ENCODE data around the gene MCF2L. TPM values are rescaled to one million over a fixed set of nuclear protein-coding genes. Genes with fewer than 3 reads are reported as not detected.

MCF2L gene
- total RNA-seq, 1 experiment from 2014 or later, result 9.5 TPM

GRCh38 chr13:112933649-112934048 is 35.4 kb upstream of the MCF2L start:
- Histone ChIP-seq H3K36me3 (ENCODE audit: insufficient read depth, low read length, poor library complexity, severe bottlenecking) (no peaks in the 10 kb centered on the region), H3K27ac (ENCODE audit: low read depth, low read length, poor library complexity, severe bottlenecking) (no peak overlapping the region), H3K4me3 (ENCODE audit: low read depth, low read length, poor library complexity, severe bottlenecking) (no peak overlapping the region), H3K27me3 (replicated peaks; ENCODE audit: insufficient read depth, low read depth, low read length, poor library complexity) (peaks cover 18% of the 10 kb centered on the region), H3K4me1 (ENCODE audit: insufficient read depth, low read length, poor library complexity, severe bottlenecking) (peaks cover 6% of the 10 kb centered on the region), H3K9me3 (ENCODE audit: low read depth, low read length, poor library complexity, severe bottlenecking) (no peaks in the 10 kb centered on the region)
- BruUV-seq (replicated peaks), result no TSS peak
- no peak for DNase-seq (ENCODE audit: low spot score)
- ChIA-PET POLR2A (ENCODE audit: low non-redundant PET) (no interaction called here), CTCF (no interaction called here)
- intact Hi-C loops (cut with micrococcal nuclease; ENCODE audit: unreplicated experiment), result no loop called here
- no peak for TF ChIP-seq CTCF (conservative IDR thresholded peaks at IDR 0.05; ENCODE audit: low read depth, low read length)
- TF ChIP-seq EZH2 (IDR thresholded peaks at IDR 0.05; ENCODE audit: borderline replicate concordance, low read depth, low read length, poor library complexity, severe bottlenecking), result no peak

GRCh38 chr13:112934078-112934477 is 34.9 kb upstream of the MCF2L start:
- Histone ChIP-seq H3K9me3 (ENCODE audit: low read depth, low read length, poor library complexity, severe bottlenecking) (no peaks in the 10 kb centered on the region), H3K36me3 (ENCODE audit: insufficient read depth, low read length, poor library complexity, severe bottlenecking) (no peaks in the 10 kb centered on the region), H3K27me3 (replicated peaks; ENCODE audit: insufficient read depth, low read depth, low read length, poor library complexity) (peaks cover 13% of the 10 kb centered on the region), H3K4me3 (ENCODE audit: low read depth, low read length, poor library complexity, severe bottlenecking) (no peak overlapping the region), H3K4me1 (ENCODE audit: insufficient read depth, low read length, poor library complexity, severe bottlenecking) (peaks cover 6% of the 10 kb centered on the region), H3K27ac (ENCODE audit: low read depth, low read length, poor library complexity, severe bottlenecking) (no peak overlapping the region)
- intact Hi-C loops (cut with micrococcal nuclease; ENCODE audit: unreplicated experiment), result no loop called here
- ChIA-PET CTCF (no interaction called here), POLR2A (ENCODE audit: low non-redundant PET) (no interaction called here)
- no peak for DNase-seq (ENCODE audit: low spot score)
- TF ChIP-seq EZH2 (IDR thresholded peaks at IDR 0.05; ENCODE audit: borderline replicate concordance, low read depth, low read length, poor library complexity, severe bottlenecking), result no peak
- TF ChIP-seq CTCF (conservative IDR thresholded peaks at IDR 0.05; ENCODE audit: low read depth, low read length), result no peak
- BruUV-seq (replicated peaks), result no TSS peak

DNA sequence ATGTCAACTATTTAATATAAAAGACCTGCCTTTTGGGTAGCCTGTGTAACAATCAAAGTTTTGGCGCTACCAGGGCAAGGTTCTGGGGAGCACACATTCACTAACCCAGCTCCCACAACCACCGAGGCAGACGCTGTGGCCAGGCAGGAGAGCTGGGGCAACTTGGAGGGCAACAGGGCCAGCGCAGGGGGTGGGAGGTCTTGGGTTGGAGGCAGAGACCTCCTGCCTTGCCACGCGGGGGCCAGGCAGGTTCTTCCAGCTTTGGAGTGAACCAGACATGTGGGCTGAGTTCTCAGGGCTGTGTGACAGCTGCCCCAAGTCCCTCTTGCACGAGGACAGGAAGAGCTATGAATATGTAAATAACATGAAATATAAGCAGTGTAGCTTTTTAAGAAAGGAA is 30.3 kb upstream of the MCF2L start:
- BruUV-seq (replicated peaks), result no TSS peak
- Histone ChIP-seq H3K36me3 (ENCODE audit: insufficient read depth, low read length, poor library complexity, severe bottlenecking) (no peaks in the 10 kb centered on the region), H3K9me3 (ENCODE audit: low read depth, low read length, poor library complexity, severe bottlenecking) (no peaks in the 10 kb centered on the region), H3K4me1 (ENCODE audit: insufficient read depth, low read length, poor library complexity, severe bottlenecking) (peaks cover 6% of the 10 kb centered on the region), H3K27me3 (replicated peaks; ENCODE audit: insufficient read depth, low read depth, low read length, poor library complexity) (peaks cover 8% of the 10 kb centered on the region), H3K27ac (ENCODE audit: low read depth, low read length, poor library complexity, severe bottlenecking) (no peak overlapping the region), H3K4me3 (ENCODE audit: low read depth, low read length, poor library complexity, severe bottlenecking) (no peak overlapping the region)
- ChIA-PET CTCF (interaction anchor here (1.1 kb wide), 1 partner anchor 91 kb away, joined by 5 read pairs; no protein-coding TSS in a partner anchor), POLR2A (ENCODE audit: low non-redundant PET) (interaction anchor here (0.6 kb wide), 1 partner anchor 270 kb away, joined by 3 read pairs; the partner anchor contains the start of gene CUL4A)
- no peak for DNase-seq (ENCODE audit: low spot score)
- intact Hi-C loops (cut with micrococcal nuclease; ENCODE audit: unreplicated experiment), result no loop called here
- TF ChIP-seq CTCF (conservative IDR thresholded peaks at IDR 0.05; ENCODE audit: low read depth, low read length) (no peak), EZH2 (IDR thresholded peaks at IDR 0.05; ENCODE audit: borderline replicate concordance, low read depth, low read length, poor library complexity, severe bottlenecking) (no peak)
